ENCODE data around the gene AGR2.

The AGR2 gene

DNA sequence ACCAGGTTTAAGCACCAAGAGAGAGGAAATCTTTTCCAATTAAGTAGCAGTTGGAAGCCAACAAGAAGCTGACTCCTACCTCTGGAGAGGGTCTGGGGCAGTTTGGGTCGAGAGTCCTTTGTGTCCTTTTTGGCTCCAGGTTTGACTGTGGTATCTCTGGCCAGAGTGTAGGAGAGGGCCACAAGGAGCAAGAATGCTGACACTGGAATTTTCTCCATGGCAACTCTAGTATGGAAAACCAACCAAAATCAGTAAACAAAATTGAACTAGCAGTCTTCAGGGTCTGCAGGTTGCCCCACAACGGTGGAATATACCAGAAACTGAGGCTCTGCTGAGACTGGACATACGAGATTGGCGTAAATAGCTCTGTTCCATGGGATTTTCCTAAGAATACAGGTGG, 3.2 kb downstream of the AGR2 start:
- peaks cover 3% of the 10 kb centered on the region; the same call in 1 of the 2 replicates for H3K4me1 ChIP-seq (ENCODE audit: insufficient read depth, low read length)
- H3K9ac ChIP-seq (ENCODE audit: low read depth, low read length), result no peak overlapping the region
- no peaks in the 10 kb centered on the region for H3K36me3 ChIP-seq (ENCODE audit: insufficient read depth, low read length)
- no peaks in the 10 kb centered on the region for H3K9me3 ChIP-seq (ENCODE audit: control insufficient read depth, insufficient read depth, low read length)

DNA sequence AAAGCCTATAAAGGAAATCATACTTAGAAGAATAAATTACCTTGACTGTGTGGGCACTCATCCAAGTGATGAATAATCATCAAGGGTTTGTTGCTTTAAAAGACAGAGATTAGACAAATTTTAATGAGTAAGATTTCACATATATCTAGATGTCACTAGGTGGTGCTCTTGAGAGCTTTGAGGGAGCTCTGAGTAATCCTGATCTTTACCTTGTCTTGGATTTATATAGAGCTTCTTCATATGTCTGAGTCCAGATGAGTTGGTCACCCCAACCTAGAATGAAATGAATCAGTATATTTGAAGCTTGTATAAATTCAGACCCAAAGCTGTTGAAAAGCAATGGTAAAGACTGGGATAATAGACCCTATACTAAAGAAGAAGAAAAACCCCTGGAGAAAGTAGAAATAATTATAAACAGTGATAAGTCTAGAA, 3.7 kb downstream of the AGR2 start:
- Histone ChIP-seq H3K4me1 (ENCODE audit: insufficient read depth, low read length) (peaks cover 3% of the 10 kb centered on the region; the same call in 1 of the 2 replicates), H3K9me3 (ENCODE audit: control insufficient read depth, insufficient read depth, low read length) (no peaks in the 10 kb centered on the region), H3K36me3 (ENCODE audit: insufficient read depth, low read length) (no peaks in the 10 kb centered on the region), H3K9ac (ENCODE audit: low read depth, low read length) (no peak overlapping the region)

DNA sequence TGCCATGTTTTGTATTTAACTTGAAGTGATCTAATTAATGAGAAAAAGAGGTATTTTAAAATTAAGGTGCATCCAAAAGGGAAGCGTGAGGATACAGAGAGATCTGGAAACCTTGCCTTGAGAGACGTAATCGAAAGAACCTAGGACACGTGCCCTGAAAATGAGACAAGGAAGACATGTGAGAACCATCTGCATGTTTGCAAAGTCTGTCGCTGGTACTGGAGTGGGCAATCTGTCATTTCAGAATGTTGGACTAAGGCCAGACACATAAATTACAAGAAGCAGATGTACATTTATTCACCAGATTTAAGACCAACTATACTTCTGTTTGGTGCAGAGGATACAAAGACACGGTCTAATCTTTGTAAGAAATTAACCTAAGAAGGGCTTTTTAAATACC, 9.2 kb downstream of the AGR2 start:
- no peaks in the 10 kb centered on the region for H3K9me3 ChIP-seq (ENCODE audit: control insufficient read depth, insufficient read depth, low read length)
- H3K36me3 ChIP-seq (ENCODE audit: insufficient read depth, low read length), result no peaks in the 10 kb centered on the region
- H3K9ac ChIP-seq (ENCODE audit: low read depth, low read length), result no peak overlapping the region
- H3K4me1 ChIP-seq (ENCODE audit: insufficient read depth, low read length), result no peaks in the 10 kb centered on the region

DNA sequence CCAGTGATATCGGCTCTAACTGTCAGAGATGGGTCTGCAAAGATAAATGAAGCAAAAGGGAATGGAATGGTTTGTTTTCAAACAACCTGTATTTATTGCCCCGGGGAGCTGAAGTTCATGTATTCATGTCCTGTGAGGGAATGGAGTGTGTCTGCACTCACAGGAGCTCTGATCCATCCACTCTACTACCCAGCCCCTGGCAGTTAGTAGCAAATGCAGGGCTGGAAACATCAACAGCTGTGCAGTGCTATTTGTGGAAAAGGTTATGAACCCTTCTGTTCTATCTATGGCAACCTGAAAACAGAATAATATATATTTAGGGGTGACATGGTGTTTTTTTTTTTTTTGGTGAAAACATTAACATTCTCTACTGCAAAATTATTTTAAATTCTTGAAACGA, 9.8 kb downstream of the AGR2 start:
- Histone ChIP-seq H3K4me1 (ENCODE audit: insufficient read depth, low read length) (no peaks in the 10 kb centered on the region), H3K9me3 (ENCODE audit: control insufficient read depth, insufficient read depth, low read length) (no peaks in the 10 kb centered on the region), H3K9ac (ENCODE audit: low read depth, low read length) (no peak overlapping the region), H3K36me3 (ENCODE audit: insufficient read depth, low read length) (no peaks in the 10 kb centered on the region)

DNA sequence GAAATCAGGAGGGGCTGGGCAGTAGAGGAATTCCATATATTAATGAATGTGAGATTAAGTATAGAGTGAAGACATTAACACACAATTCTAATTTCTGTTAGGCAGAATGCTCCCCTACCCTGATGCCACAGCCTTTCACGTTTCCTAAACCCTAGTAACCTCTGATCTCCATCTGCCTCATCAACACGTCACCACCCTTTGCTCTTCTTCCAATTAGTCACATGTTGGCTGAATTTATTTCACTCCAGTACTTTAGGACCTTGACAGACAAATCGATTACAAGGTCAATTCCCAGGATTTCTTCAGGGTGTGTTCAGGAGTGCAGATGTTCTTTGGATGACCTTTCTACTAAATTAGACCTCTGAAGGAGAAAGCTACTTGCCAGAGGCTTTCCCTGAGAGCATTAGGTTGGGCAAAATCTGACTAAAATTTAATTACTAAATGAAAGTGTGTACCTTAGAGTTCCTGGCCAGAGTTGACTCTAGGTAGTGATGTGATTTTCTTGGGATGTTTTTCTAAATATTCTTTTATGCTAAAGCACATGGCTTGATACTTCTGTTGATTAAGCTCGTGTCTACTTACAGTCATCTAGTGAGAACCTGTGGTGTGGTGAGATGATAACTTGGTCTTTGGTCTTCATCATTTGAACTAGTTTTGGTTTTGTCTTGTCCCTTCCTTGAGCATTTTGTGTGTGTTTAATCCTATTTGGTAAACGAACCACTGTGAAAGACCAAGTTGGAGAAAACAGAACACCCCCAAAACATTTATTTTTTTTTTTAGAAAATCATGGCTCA, 12.7 kb downstream of the AGR2 start:
- Histone ChIP-seq H3K9me3 (ENCODE audit: control insufficient read depth, insufficient read depth, low read length) (no peaks in the 10 kb centered on the region), H3K4me1 (ENCODE audit: insufficient read depth, low read length) (no peaks in the 10 kb centered on the region), H3K36me3 (ENCODE audit: insufficient read depth, low read length) (no peaks in the 10 kb centered on the region), H3K9ac (ENCODE audit: low read depth, low read length) (no peak overlapping the region)

DNA sequence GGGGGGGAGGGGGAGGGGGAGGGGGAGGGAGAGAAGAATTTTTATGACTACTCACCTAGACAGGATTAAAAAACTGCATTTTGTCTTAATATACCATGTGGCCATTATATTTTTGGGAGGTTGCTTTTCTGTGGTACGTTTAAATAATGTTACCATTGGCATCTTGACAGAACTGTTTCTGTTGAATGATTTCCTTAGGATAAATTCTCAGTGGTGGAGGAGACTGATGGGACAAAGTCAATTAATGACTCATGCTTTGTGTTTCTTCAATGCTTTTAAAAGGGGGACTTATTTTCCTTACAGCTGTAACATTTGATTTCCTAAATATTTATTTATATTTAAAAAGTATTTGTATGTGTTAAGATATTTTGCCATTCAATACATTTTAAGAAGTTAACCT, 13.7 kb downstream of the AGR2 start:
- H3K9me3 ChIP-seq (ENCODE audit: control insufficient read depth, insufficient read depth, low read length), result no peaks in the 10 kb centered on the region
- no peak overlapping the region for H3K9ac ChIP-seq (ENCODE audit: low read depth, low read length)
- no peaks in the 10 kb centered on the region for H3K4me1 ChIP-seq (ENCODE audit: insufficient read depth, low read length)
- no peaks in the 10 kb centered on the region for H3K36me3 ChIP-seq (ENCODE audit: insufficient read depth, low read length)

DNA sequence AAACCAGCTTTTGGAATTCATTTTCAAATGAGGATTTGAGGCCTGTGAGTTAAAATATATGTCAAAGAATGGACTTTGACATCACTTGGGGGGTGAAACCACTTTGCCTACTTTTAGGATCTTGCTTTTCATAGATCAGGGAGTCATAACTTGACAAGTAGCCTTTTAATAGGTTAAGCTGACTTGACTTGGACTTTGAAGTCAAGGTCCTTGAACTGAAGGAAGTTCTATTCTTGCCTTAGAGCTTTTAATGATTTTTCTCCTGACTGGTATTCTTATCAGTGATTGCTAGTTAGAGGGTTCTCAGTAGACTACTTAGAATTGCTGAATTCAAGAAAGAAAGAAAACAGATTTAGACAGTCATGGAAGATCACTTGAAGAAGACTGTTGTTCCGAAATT, 17.7 kb downstream of the AGR2 start:
- Histone ChIP-seq H3K4me1 (ENCODE audit: insufficient read depth, low read length) (no peaks in the 10 kb centered on the region), H3K9ac (ENCODE audit: low read depth, low read length) (no peak overlapping the region), H3K36me3 (ENCODE audit: insufficient read depth, low read length) (no peaks in the 10 kb centered on the region), H3K9me3 (ENCODE audit: control insufficient read depth, insufficient read depth, low read length) (no peaks in the 10 kb centered on the region)

DNA sequence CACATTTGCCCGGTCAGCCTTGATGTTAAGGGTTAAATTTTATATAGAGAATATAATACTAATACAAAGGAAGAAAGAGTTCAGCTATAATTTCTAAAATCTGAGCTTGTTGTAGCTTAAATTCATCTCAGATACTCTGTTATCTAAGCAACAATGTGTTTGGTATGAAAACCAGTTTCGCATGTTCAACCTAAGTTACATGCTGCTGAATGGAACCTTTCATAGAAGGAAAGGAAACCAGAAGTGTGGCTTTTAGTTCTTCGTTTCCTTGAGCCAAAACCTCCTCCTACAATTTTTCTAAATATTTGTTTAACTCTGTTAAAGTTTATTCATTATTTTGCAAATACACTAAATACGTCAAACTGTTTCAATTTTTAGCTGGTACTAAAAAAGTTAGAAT, 18.5 kb downstream of the AGR2 start:
- H3K4me1 ChIP-seq (ENCODE audit: insufficient read depth, low read length), result no peaks in the 10 kb centered on the region
- no peaks in the 10 kb centered on the region for H3K36me3 ChIP-seq (ENCODE audit: insufficient read depth, low read length)
- H3K9ac ChIP-seq (ENCODE audit: low read depth, low read length), result no peak overlapping the region
- H3K9me3 ChIP-seq (ENCODE audit: control insufficient read depth, insufficient read depth, low read length), result no peaks in the 10 kb centered on the region

DNA sequence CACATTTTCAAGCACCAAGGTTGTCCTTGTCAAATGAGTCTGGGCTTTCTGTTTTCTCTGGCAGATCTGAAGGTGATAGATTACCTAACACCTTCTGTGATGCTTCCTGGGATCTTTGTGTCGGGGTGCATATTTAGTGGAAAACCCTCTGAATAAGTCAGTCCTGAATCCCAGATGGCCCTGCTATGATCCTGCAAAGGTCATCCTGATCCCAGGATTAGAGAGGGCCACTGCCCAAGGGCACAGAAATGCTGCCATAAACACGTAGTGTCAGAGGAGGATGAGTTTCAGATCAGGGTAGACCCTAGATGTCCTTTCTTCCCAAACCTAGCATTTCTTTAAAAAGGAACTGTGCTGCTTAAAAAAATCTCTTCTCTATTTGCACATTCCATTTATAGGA, 19.0 kb downstream of the AGR2 start:
- no peaks in the 10 kb centered on the region for H3K9me3 ChIP-seq (ENCODE audit: control insufficient read depth, insufficient read depth, low read length)
- no peak overlapping the region for H3K9ac ChIP-seq (ENCODE audit: low read depth, low read length)
- H3K4me1 ChIP-seq (ENCODE audit: insufficient read depth, low read length), result no peaks in the 10 kb centered on the region
- H3K36me3 ChIP-seq (ENCODE audit: insufficient read depth, low read length), result no peaks in the 10 kb centered on the region

DNA sequence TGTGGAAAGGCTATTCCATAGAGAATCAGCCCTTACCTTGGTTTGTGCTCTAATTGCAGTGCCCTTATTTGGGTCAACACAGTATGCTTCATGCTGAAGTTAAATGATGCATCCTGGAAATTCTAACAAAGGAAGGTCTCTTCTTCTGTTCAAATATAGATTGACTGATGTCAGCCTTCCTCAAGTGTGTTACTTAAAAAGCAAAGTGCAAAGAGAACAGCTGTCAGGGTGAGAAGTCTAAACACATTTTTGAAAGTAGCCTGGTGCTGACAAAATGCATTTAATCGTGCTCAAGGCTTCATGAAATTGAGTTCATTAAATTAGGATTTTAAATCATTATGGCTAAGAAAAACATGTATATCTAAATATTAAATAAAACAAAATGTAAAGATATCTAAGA, 19.5 kb downstream of the AGR2 start:
- H3K9me3 ChIP-seq (ENCODE audit: control insufficient read depth, insufficient read depth, low read length), result no peaks in the 10 kb centered on the region
- H3K4me1 ChIP-seq (ENCODE audit: insufficient read depth, low read length), result no peaks in the 10 kb centered on the region
- H3K36me3 ChIP-seq (ENCODE audit: insufficient read depth, low read length), result no peaks in the 10 kb centered on the region
- no peak overlapping the region for H3K9ac ChIP-seq (ENCODE audit: low read depth, low read length)

DNA sequence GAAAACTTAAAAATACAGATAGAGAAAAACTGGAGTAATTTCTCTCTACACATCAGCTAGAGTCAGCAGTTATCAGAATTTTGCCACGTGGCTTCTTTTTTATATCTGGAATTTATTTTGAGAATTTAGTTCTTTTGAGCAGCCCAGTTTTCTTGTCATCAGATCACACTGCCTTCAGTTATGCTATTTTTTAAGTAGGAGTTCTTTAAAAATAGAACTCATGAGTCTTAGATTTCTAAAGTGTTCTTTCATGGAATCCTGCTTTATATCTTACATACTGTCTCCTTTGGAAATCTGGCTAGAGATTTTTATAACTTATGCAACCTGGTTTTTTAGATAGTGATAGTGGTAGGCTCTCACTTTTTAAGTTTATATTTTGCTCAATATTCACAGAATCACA, 24.2 kb downstream of the AGR2 start:
- no peaks in the 10 kb centered on the region for H3K9me3 ChIP-seq (ENCODE audit: control insufficient read depth, insufficient read depth, low read length)

DNA sequence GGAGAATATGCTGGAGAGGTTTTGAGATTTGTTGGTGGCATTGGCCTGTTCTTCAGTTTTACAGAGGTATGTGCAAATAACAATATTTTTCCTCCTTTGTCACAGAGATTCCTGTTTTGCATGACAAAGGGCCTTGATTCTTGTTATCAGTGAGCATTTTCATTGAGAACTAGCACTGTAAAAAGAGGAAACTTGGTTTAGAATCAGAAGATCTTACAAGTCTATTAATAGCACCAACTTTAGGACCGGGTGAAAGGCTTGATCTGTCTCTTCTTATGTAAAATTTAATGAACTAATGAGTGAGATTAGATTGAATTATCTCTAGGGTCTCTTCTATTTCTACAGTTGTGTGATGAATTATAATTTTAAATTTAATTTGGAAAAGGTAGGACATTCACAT, 25.7 kb downstream of the AGR2 start:
- Histone ChIP-seq H3K9ac (ENCODE audit: low read depth, low read length) (no peak overlapping the region), H3K4me1 (ENCODE audit: insufficient read depth, low read length) (peaks cover 27% of the 10 kb centered on the region), H3K9me3 (ENCODE audit: control insufficient read depth, insufficient read depth, low read length) (no peaks in the 10 kb centered on the region), H3K36me3 (ENCODE audit: insufficient read depth, low read length) (no peaks in the 10 kb centered on the region)

More for the DNA sequence above, 24.2 kb downstream of the AGR2 start:
- peaks cover 25% of the 10 kb centered on the region for H3K4me1 ChIP-seq (ENCODE audit: insufficient read depth, low read length)
- H3K36me3 ChIP-seq (ENCODE audit: insufficient read depth, low read length), result no peaks in the 10 kb centered on the region
- no peak overlapping the region for H3K9ac ChIP-seq (ENCODE audit: low read depth, low read length)

DNA sequence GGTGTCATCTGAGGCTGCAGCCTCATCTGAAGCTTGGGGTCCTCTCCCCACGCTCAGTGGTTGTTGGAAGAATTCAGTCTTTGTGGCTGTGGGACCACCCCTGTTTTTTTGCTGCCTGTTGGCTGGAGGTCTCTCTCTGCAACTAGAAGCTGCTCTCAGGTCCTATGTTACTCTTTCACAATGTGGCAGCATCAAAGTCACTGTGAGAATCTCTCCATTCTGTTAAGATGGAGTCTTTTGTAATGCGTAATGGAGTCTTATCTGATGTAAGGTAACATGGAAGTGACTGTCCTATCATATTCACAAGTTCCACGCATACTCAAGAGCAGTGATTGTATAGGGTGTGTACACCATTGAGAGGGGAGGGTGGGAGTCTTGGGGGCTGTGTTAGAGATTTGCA, 26.3 kb downstream of the AGR2 start:
- Histone ChIP-seq H3K36me3 (ENCODE audit: insufficient read depth, low read length) (no peaks in the 10 kb centered on the region), H3K9me3 (ENCODE audit: control insufficient read depth, insufficient read depth, low read length) (no peaks in the 10 kb centered on the region), H3K4me1 (ENCODE audit: insufficient read depth, low read length) (peaks cover 27% of the 10 kb centered on the region), H3K9ac (ENCODE audit: low read depth, low read length) (no peak overlapping the region)

DNA sequence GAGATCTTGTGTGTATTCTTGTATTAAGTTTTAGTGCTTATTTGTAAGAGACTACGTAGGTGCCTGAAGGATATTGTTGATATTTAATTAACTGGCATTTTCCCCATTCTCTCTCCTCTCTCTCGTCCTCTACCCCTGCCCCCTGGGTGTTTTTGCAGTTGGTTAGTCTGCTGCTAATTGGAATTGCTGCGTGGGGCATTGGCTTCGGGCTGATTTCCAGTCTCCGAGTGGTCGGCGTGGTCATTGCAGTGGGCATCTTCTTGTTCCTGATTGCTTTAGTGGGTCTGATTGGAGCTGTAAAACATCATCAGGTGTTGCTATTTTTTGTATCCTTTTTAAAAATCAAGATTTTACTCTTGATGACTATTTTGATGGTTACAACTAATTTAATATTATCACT, 28.7 kb downstream of the AGR2 start:
- Histone ChIP-seq H3K4me1 (ENCODE audit: insufficient read depth, low read length) (peaks cover 28% of the 10 kb centered on the region), H3K9ac (ENCODE audit: low read depth, low read length) (no peak overlapping the region), H3K36me3 (ENCODE audit: insufficient read depth, low read length) (no peaks in the 10 kb centered on the region), H3K9me3 (ENCODE audit: control insufficient read depth, insufficient read depth, low read length) (no peaks in the 10 kb centered on the region)

DNA sequence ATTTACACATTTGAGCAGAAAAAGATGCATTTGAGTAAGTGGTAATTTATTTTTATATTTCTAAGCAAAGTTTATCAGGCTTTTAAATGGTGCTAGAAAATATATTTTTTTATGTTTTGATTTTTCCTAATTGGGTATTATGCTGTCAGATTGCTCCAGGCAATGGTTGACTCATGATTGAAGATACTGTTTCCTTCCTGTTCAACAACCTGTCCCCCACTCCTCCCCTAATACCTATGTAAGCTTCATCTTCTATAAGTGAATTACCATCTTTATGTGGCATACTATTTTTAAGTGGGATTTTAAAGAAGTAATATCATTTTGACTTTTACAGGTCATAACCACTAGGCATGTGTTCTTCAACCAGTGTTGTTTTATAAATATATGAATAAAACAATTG, 29.8 kb downstream of the AGR2 start:
- H3K9me3 ChIP-seq (ENCODE audit: control insufficient read depth, insufficient read depth, low read length), result no peaks in the 10 kb centered on the region
- H3K36me3 ChIP-seq (ENCODE audit: insufficient read depth, low read length), result no peaks in the 10 kb centered on the region
- no peak overlapping the region for H3K9ac ChIP-seq (ENCODE audit: low read depth, low read length)
- peaks cover 34% of the 10 kb centered on the region for H3K4me1 ChIP-seq (ENCODE audit: insufficient read depth, low read length)
